Urinary bladder (tissue), 4 donors: ENCODE measurements around the gene RGS7. TPM values are rescaled to one million over a fixed set of nuclear protein-coding genes. Genes with fewer than 3 reads are reported as not detected.
"Not testable (repeated sequence)": the region's sequence is repeated elsewhere in the genome, so short reads cannot be mapped to it uniquely, and the experiment has no call there.

Source experiments
- DNase-seq: peaks from one replicate; pipeline ENCODE4 v3.0.0-alpha.2; 2015; ENCODE audit errors: extremely low spot score
- H3K27ac ChIP-seq: one replicate; pipeline ENCODE4 v1.5.1; 2013; ENCODE audit warnings: low read depth, mild to moderate bottlenecking, moderate library complexity
- H3K36me3 ChIP-seq: one replicate; pipeline ENCODE4 v1.6.1; 2013; ENCODE audit warnings: mild to moderate bottlenecking, moderate library complexity; ENCODE audit not compliant: insufficient read depth
- H3K4me1 ChIP-seq: one replicate; pipeline ENCODE4 v1.6.1; 2013; ENCODE audit warnings: mild to moderate bottlenecking, moderate library complexity; ENCODE audit not compliant: insufficient read depth
- H3K4me3 ChIP-seq: one replicate; pipeline ENCODE4 v1.5.1; 2013; ENCODE audit warnings: low read depth, low read length
- WGBS: extraction: QIAGEN DNeasy Blood & Tissue Kit; methylation state at CpG from one replicate; pipeline ENCODE4 v1.1.7; 2013; 5-methylcytosine and 5-hydroxymethylcytosine counted together
- polyA plus RNA-seq: library from polyadenylated mRNA; stranded (reverse); fragments of 200-250 nt; gene quantifications from one replicate; pipeline ENCODE4 v1.2.3, GENCODE V29; 2013
- total RNA-seq: library from RNA; depleted of rRNA; stranded (reverse); fragments of >200 nt; gene quantifications from one replicate; pipeline ENCODE4 v1.2.3, GENCODE V29; 2014
- donor health status: healthy with polysubstance abuse.
- donor health status: healthy.

RGS7 gene
- total and polyA plus RNA-seq, 2 donors, result 0.04 to 0.42 TPM

- 83% methylated on average over 3 of the region's 3 CpGs for WGBS
- no peak overlapping the region for H3K27ac ChIP-seq
- no peaks in the 10 kb centered on the region for H3K36me3 ChIP-seq
- H3K4me3 ChIP-seq, result no peak overlapping the region
- DNase-seq, result no peak
- no peaks in the 10 kb centered on the region for H3K4me1 ChIP-seq
Observed at GRCh38 chr1:240883490-240883889, 473.5 kb downstream of the RGS7 start.

DNA sequence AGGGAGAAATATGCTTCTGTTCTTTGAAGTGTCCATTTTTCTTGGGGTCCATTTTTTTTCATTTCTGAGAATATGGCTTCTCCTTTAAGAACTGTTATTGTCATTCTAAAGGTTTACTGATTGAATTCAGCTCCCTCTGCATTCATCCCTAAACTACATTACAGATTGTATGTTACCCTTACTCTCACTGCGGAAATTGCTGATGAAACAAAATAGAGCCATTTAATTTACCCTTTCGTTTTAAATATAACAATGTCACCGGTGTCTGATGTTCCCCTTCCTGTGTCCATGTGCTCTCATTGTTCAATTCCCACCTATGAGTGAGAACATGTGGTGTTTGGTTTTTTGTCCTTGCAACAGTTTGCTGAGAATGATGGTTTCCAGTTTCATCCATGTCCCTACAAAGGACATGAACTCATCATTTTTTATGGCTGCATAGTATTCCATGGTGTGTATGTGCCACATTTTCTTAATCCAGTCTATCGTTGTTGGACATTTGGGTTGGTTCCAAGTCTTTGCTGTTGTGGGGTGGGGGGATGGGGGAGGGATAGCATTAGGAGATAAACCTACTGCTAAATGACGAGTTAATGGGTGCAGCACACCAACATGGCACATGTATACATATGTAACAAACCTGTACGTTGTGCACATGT, 474.2 kb downstream of the RGS7 start:
- H3K4me1 ChIP-seq, H3K27ac ChIP-seq, H3K4me3 ChIP-seq, H3K36me3 ChIP-seq, DNase-seq: not testable (repeated sequence)
- 90% methylated on average over 6 of the region's 6 CpGs for WGBS

DNA sequence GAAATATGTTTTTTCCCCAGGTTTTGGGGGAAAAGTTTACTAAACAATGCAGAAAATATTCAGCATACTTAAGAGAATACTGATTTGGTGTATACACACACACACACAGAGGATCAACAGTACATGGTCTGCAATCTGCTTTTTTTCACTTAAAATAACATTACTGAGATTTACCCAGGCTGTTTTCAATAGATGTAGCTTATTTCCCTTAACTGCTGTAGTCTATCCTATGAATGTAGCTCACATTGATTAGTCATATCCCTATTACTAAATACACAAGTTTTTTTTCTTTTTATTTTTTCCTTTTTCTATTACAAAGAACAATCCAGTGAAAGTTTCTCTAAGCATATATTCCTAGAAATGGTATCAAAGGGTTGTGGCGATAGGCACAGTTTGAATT, 478.4 kb downstream of the RGS7 start:
- H3K4me1 ChIP-seq, result no peaks in the 10 kb centered on the region
- no peaks in the 10 kb centered on the region for H3K36me3 ChIP-seq
- H3K4me3 ChIP-seq, result no peak overlapping the region
- DNase-seq, result no peak
- H3K27ac ChIP-seq, result no peak overlapping the region
- 77% methylated on average over 1 of the region's 1 CpG for WGBS

GRCh38 chr1:240877605-240878004, 479.4 kb downstream of the RGS7 start:
- no peaks in the 10 kb centered on the region for H3K4me1 ChIP-seq
- DNase-seq, result no peak
- WGBS, result 91% methylated on average over 1 of the region's 1 CpG
- no peaks in the 10 kb centered on the region for H3K36me3 ChIP-seq
- no peak overlapping the region for H3K27ac ChIP-seq
- H3K4me3 ChIP-seq, result no peak overlapping the region

- H3K36me3 ChIP-seq, result no peaks in the 10 kb centered on the region
- H3K27ac ChIP-seq, result no peak overlapping the region
- DNase-seq, result no peak
- no peaks in the 10 kb centered on the region for H3K4me1 ChIP-seq
- 83% methylated on average over 4 of the region's 4 CpGs for WGBS
- H3K4me3 ChIP-seq, result no peak overlapping the region
Observed at GRCh38 chr1:240876071-240876470, 480.9 kb downstream of the RGS7 start.

GRCh38 chr1:240869071-240869470, 487.9 kb downstream of the RGS7 start:
- no peaks in the 10 kb centered on the region for H3K36me3 ChIP-seq
- H3K27ac ChIP-seq, result no peak overlapping the region
- WGBS, result 86% methylated on average over 3 of the region's 3 CpGs
- H3K4me3 ChIP-seq, result no peak overlapping the region
- no peaks in the 10 kb centered on the region for H3K4me1 ChIP-seq
- DNase-seq, result no peak

GRCh38 chr1:240866724-240867123, 490.3 kb downstream of the RGS7 start:
- no peaks in the 10 kb centered on the region for H3K4me1 ChIP-seq
- no peak overlapping the region for H3K4me3 ChIP-seq
- 67% methylated on average over 2 of the region's 2 CpGs for WGBS
- no peaks in the 10 kb centered on the region for H3K36me3 ChIP-seq
- H3K27ac ChIP-seq, result no peak overlapping the region
- no peak for DNase-seq

DNA sequence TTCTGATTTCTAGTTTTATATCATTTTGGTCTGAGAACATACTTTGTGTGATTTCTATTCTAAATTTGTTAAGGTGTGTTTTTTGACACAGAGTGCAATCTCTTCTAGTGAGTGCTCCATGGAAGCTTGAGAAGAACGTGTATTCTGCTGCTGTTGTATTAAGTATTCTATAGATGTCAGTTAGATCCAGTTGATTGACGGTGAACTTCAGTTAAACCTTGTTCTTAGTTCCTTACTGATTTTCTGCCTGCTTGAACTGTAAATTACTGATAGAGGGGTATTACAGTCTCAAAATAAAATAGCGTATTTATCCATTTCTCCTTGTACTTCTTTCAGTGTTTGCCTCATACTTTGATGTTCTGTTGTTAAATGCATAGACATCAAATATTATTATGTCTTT, 497.0 kb downstream of the RGS7 start:
- Histone ChIP-seq H3K4me3 (no peak overlapping the region), H3K27ac (no peak overlapping the region), H3K4me1 (no peaks in the 10 kb centered on the region), H3K36me3 (no peaks in the 10 kb centered on the region)
- WGBS, result 84% methylated on average over 3 of the region's 3 CpGs
- DNase-seq, result no peak

DNA sequence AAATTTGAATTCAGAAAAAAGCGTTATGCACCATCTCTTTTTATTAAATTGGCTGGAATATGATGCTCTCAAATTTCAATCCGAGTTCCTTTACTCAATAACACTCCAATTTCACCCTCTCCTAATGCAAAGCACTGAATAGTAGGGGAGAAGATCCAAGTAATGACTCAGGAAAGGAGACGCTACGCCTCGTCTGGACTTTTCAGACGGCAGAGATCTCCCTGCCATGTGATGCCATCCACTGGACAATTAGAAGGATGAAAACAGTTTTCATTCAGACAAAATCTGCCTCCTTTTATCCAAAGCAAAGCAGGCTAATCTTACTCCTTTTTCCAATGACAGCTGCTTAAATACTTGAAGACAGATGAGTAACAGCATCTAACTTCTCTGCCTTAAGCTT, 502.6 kb downstream of the RGS7 start:
- Histone ChIP-seq H3K4me1 (no peaks in the 10 kb centered on the region), H3K36me3 (no peaks in the 10 kb centered on the region), H3K4me3 (no peak overlapping the region), H3K27ac (no peak overlapping the region)
- no peak for DNase-seq
- WGBS, result 51% methylated on average over 6 of the region's 6 CpGs

- 71% methylated on average over 2 of the region's 2 CpGs for WGBS
- DNase-seq, result no peak
Observed at GRCh38 chr1:240847325-240847724, 509.7 kb downstream of the RGS7 start.

GRCh38 chr1:240844486-240844885, 512.5 kb downstream of the RGS7 start:
- no peak overlapping the region for H3K4me3 ChIP-seq
- H3K4me1 ChIP-seq, result no peaks in the 10 kb centered on the region
- no peak for DNase-seq
- no peaks in the 10 kb centered on the region for H3K36me3 ChIP-seq
- WGBS, result 94% methylated on average over 1 of the region's 1 CpG
- H3K27ac ChIP-seq, result no peak overlapping the region

More at GRCh38 chr1:240847325-240847724, 509.7 kb downstream of the RGS7 start:
- Histone ChIP-seq H3K4me3 (no peak overlapping the region), H3K36me3 (no peaks in the 10 kb centered on the region), H3K4me1 (no peaks in the 10 kb centered on the region), H3K27ac (no peak overlapping the region)

- Histone ChIP-seq H3K4me3 (no peak overlapping the region), H3K27ac (no peak overlapping the region), H3K4me1 (no peaks in the 10 kb centered on the region), H3K36me3 (no peaks in the 10 kb centered on the region)
- WGBS, result 38% methylated on average over 3 of the region's 3 CpGs
- DNase-seq, result no peak
Observed at GRCh38 chr1:240843798-240844197, 513.2 kb downstream of the RGS7 start.

GRCh38 chr1:240836271-240836670, 520.7 kb downstream of the RGS7 start:
- 53% methylated on average over 1 of the region's 1 CpG for WGBS
- DNase-seq, result no peak
- Histone ChIP-seq H3K36me3 (no peaks in the 10 kb centered on the region), H3K27ac (no peak overlapping the region), H3K4me3 (no peak overlapping the region), H3K4me1 (no peaks in the 10 kb centered on the region)

- H3K27ac ChIP-seq, result no peak overlapping the region
- WGBS, result 91% methylated on average over 9 of the region's 9 CpGs
- H3K4me3 ChIP-seq, result no peak overlapping the region
Observed at GRCh38 chr1:240835291-240835690, 521.7 kb downstream of the RGS7 start.

DNA sequence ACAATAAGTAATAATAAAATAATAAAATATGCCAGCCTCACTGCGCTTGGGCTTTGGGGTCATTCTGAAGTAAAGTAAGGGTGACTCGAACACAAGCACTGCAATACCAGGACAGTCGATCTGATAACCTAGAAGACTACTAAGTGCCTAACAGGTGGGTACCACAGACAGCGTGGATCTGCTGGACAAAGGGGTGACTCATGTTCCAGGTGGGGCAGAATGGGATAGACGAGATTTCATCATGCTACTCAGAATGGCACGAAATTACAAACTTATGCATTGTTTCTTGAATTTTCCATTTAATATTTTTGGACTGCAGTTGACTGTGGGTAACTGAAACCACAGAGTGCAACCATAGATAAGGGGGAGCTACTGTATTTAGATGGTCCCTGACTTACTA, 523.9 kb downstream of the RGS7 start:
- Histone ChIP-seq H3K27ac (no peak overlapping the region), H3K4me1 (no peaks in the 10 kb centered on the region), H3K4me3 (no peak overlapping the region), H3K36me3 (no peaks in the 10 kb centered on the region)
- no peak for DNase-seq
- 85% methylated on average over 6 of the region's 6 CpGs for WGBS

More at GRCh38 chr1:240835291-240835690, 521.7 kb downstream of the RGS7 start:
- Histone ChIP-seq H3K36me3 (no peaks in the 10 kb centered on the region), H3K4me1 (no peaks in the 10 kb centered on the region)
- no peak for DNase-seq
